Right lobe of liver (tissue), 4 donors: ENCODE data around the gene RBCK1.

ENCODE experiments used
- POLR2A ChIP-seq: fragments of 450-650 bp; IDR thresholded peaks from one replicate; pipeline ENCODE4 v1.6.1; 2017; ENCODE audit warnings: antibody characterized with exemption, mild to moderate bottlenecking
- TF ChIP-seq, protein P1 (sequence below), 4 donors: fragments of 200-600 bp in 3 of 4; fragments of 450-650 bp in 1 of 4; IDR thresholded peaks; one replicate each; pipeline versions ENCODE4 v1.5.1 to v1.8.0; 2016 to 2022; ENCODE audit warnings: antibody characterized with exemption in 4 of 4, mild to moderate bottlenecking in 2 of 4
- donor health status: DM: no; HTN: no; CAD: no.
- donor health status: DM: no; HTN: no; CAD: no.
- donor health status: DM: no; HTN: yes; CAD: no.

DNA sequence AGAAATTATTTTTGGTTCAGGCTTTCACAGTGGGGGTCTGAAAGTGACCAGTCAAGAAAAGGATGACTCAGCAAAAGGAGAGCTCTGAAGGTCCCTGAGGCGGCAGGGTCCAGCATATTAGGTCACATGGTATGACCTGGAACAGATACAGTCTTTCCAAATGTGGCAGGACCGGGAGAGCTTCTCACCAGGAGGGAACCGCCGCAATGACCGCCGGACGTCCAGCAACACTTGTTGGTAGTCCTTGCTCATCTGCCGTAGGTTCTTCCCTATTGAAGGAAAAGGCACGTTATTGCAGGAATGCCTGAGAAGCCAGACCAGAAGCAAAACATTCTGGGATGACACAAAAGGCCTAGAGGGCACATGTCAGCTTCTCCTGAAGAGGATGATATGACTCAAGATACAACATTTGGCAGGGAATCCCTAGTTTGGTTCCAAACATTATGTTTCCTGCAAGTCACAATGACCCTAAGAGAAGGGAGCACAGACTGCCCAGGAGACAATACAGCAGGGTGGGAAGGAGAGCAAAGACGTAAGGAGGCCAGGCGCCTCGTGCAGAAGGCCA, 36.8 kb downstream of the RBCK1 start:
- TF ChIP-seq, protein P1, sequence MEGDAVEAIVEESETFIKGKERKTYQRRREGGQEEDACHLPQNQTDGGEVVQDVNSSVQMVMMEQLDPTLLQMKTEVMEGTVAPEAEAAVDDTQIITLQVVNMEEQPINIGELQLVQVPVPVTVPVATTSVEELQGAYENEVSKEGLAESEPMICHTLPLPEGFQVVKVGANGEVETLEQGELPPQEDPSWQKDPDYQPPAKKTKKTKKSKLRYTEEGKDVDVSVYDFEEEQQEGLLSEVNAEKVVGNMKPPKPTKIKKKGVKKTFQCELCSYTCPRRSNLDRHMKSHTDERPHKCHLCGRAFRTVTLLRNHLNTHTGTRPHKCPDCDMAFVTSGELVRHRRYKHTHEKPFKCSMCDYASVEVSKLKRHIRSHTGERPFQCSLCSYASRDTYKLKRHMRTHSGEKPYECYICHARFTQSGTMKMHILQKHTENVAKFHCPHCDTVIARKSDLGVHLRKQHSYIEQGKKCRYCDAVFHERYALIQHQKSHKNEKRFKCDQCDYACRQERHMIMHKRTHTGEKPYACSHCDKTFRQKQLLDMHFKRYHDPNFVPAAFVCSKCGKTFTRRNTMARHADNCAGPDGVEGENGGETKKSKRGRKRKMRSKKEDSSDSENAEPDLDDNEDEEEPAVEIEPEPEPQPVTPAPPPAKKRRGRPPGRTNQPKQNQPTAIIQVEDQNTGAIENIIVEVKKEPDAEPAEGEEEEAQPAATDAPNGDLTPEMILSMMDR (IDR thresholded peaks at IDR 0.05): no peak
- no peak for TF ChIP-seq POLR2A
